ENCODE results near the gene MYO1D.

DNA sequence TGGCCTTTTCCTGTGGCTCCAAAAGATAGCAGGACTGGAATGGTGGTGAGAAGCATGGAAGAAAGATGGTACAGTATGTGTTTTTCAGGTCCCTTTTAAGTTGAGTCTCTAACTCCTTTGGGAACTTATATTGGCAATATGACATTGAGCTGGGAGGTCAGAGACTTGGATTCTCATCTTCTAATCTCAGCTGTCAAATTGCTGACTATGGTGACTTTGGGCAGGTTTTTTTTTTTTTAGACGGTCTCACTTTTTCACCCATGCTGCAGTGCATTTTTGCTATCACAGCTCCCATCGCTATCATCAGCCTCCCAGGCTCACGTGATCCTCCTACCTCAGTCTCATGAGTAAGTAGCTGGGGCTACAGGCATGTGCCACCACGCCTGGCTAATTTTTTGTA lies 405.3 kb downstream of the MYO1D start:
- TF ChIP-seq POLR2A (IDR thresholded peaks at IDR 0.05) (no peak), EP300 (IDR thresholded peaks at IDR 0.05) (no peak)
- TF ChIP-seq, protein P1, sequence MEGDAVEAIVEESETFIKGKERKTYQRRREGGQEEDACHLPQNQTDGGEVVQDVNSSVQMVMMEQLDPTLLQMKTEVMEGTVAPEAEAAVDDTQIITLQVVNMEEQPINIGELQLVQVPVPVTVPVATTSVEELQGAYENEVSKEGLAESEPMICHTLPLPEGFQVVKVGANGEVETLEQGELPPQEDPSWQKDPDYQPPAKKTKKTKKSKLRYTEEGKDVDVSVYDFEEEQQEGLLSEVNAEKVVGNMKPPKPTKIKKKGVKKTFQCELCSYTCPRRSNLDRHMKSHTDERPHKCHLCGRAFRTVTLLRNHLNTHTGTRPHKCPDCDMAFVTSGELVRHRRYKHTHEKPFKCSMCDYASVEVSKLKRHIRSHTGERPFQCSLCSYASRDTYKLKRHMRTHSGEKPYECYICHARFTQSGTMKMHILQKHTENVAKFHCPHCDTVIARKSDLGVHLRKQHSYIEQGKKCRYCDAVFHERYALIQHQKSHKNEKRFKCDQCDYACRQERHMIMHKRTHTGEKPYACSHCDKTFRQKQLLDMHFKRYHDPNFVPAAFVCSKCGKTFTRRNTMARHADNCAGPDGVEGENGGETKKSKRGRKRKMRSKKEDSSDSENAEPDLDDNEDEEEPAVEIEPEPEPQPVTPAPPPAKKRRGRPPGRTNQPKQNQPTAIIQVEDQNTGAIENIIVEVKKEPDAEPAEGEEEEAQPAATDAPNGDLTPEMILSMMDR (IDR thresholded peaks at IDR 0.05): no peak
